ENCODE measurements around the gene TUBB8.
"Not testable (repeated sequence)": the region's sequence is repeated elsewhere in the genome, so short reads cannot be mapped to it uniquely, and the experiment has no call there.

The TUBB8 gene

DNA sequence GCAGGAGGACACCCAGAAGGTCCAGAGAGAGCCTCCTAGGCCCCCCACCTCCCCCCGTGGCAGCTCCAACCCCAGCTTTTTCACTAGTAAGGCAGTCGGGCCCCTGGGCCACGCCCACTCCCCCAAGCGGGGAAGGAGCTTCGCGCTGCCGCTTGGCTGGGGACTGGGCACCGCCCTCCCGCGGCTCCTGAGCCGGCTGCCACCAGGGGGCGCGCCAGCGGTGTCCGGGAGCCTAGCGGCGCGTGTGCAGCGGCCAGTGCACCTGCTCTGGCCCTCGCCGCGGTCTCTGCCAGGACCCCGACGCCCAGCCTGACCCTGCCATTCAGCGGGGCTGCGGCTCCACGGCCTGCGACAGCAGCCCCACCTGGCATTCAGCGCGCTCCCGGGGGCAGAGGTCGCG, 37.8 kb downstream of the TUBB8 start:
- H3K9ac ChIP-seq (ENCODE audit: low read length); H3K27me3 ChIP-seq (ENCODE audit: control insufficient read depth, insufficient read depth, low read length); H3K4me3 ChIP-seq (ENCODE audit: low read length); H3K27ac ChIP-seq (ENCODE audit: low read depth, low read length); H3K36me3 ChIP-seq (ENCODE audit: control insufficient read depth, insufficient read depth, low read length); H3K4me1 ChIP-seq (ENCODE audit: control insufficient read depth, insufficient read depth, low read length): not testable (repeated sequence)

DNA sequence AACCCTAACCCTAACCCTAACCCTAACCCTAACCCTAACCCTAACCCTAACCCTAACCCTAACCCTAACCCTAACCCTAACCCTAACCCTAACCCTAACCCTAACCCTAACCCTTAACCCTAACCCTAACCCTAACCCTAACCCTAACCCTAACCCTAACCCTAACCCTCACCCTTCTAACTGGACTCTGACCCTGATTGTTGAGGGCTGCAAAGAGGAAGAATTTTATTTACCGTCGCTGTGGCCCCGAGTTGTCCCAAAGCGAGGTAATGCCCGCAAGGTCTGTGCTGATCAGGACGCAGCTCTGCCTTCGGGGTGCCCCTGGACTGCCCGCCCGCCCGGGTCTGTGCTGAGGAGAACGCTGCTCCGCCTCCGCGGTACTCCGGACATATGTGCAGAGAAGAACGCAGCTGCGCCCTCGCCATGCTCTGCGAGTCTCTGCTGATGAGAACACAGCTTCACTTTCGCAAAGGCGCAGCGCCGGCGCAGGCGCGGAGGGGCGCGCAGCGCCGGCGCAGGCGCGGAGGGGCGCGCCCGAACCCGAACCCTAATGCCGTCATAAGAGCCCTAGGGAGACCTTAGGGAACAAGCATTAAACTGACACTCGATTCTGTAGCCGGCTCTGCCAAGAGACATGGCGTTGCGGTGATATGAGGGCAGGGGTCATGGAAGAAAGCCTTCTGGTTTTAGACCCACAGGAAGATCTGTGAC, 38.7 kb downstream of the TUBB8 start:
- H3K36me3 ChIP-seq (ENCODE audit: control insufficient read depth, insufficient read depth, low read length); H3K4me3 ChIP-seq (ENCODE audit: low read length); H3K27ac ChIP-seq (ENCODE audit: low read depth, low read length); H3K27me3 ChIP-seq (ENCODE audit: control insufficient read depth, insufficient read depth, low read length); H3K4me1 ChIP-seq (ENCODE audit: control insufficient read depth, insufficient read depth, low read length); H3K9ac ChIP-seq (ENCODE audit: low read length): not testable (repeated sequence)

Measured in rectal smooth muscle tissue (tissue), 1 donor.